ENCODE measurements around the gene FILIP1.

GRCh38 chr6:75291744-75292143 lies 201.9 kb downstream of the FILIP1 start:
- TF ChIP-seq, protein P1, sequence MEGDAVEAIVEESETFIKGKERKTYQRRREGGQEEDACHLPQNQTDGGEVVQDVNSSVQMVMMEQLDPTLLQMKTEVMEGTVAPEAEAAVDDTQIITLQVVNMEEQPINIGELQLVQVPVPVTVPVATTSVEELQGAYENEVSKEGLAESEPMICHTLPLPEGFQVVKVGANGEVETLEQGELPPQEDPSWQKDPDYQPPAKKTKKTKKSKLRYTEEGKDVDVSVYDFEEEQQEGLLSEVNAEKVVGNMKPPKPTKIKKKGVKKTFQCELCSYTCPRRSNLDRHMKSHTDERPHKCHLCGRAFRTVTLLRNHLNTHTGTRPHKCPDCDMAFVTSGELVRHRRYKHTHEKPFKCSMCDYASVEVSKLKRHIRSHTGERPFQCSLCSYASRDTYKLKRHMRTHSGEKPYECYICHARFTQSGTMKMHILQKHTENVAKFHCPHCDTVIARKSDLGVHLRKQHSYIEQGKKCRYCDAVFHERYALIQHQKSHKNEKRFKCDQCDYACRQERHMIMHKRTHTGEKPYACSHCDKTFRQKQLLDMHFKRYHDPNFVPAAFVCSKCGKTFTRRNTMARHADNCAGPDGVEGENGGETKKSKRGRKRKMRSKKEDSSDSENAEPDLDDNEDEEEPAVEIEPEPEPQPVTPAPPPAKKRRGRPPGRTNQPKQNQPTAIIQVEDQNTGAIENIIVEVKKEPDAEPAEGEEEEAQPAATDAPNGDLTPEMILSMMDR (conservative IDR thresholded peaks at IDR 0.05; ENCODE audit: low read length): no peak
- no peak for TF ChIP-seq EZH2phosphoT487 (IDR thresholded peaks at IDR 0.05; ENCODE audit: borderline replicate concordance)

All from Loucy (cell line).